Measurements from ENCODE around the gene RPS6KL1.

RPS6KL1 gene, protein sequence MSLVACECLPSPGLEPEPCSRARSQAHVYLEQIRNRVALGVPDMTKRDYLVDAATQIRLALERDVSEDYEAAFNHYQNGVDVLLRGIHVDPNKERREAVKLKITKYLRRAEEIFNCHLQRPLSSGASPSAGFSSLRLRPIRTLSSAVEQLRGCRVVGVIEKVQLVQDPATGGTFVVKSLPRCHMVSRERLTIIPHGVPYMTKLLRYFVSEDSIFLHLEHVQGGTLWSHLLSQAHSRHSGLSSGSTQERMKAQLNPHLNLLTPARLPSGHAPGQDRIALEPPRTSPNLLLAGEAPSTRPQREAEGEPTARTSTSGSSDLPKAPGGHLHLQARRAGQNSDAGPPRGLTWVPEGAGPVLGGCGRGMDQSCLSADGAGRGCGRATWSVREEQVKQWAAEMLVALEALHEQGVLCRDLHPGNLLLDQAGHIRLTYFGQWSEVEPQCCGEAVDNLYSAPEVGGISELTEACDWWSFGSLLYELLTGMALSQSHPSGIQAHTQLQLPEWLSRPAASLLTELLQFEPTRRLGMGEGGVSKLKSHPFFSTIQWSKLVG

GRCh38 chr14:74922752-74923401 is at the start of gene RPS6KL1:
RPS6KL1 (minus strand) TSS chr14:74923260; CDS start chr14:74921541, 1,719 bp downstream.
- Mint-ChIP-seq H3K4me3 (peak within 1 kb of the TSS; percentile 77), H3K36me3 (no peaks in the 10 kb centered on the region), H3K27me3 (no peaks in the 10 kb centered on the region), H3K27ac (peak within 1 kb of the TSS; percentile 86), H3K9me3 (no peaks in the 10 kb centered on the region), H3K4me1 (peaks cover 9% of the 10 kb centered on the region)
- ATAC-seq (ENCODE audit: low read depth) (peak; percentile 98), DNase-seq (ENCODE audit: low spot score in 2 of 2) (peak; percentile 50 to 61)

GRCh38 chr14:74968811-74969210 is 45.8 kb upstream of the RPS6KL1 start:
- Mint-ChIP-seq H3K27me3 (no peaks in the 10 kb centered on the region), H3K4me1 (peaks cover 2% of the 10 kb centered on the region), H3K27ac (no peak overlapping the region), H3K9me3 (no peaks in the 10 kb centered on the region), H3K4me3 (no peak overlapping the region), H3K36me3 (no peaks in the 10 kb centered on the region)
- no peak for ATAC-seq (ENCODE audit: low read depth)
- no peak for DNase-seq (ENCODE audit: low spot score in 2 of 2)

DNA sequence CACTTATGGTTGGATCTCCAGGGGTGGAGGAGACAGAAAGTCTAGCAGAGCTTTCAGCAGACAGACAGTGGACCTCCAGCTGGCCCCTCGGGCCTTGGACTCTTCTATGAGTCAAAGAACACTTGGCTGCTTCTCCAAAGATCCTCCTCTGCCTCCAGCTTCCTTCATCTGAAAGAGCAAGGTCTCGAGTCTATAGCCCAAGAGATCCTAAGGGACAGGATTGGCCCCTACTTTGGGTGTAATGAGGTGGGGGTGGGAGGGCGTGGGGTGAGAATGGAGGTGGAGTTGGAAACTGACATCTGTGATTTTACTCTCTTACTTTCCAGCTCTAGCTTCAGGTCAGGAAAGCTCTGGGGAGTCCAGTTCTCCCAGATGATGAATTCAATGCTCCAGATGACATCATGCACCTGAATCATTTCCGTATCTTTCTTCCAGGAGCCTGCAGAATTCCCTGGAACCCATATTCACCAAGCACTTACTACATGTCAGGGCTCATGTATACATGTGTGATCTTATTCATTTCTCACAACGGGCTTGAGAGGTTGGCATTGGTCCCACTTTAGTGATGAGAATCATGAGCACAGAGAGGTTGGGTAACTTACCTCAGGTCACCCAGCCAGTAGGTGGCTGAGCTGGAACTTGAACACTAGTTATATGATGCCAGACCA is 42.6 kb upstream of the RPS6KL1 start:
- Mint-ChIP-seq H3K9me3 (no peaks in the 10 kb centered on the region), H3K36me3 (no peaks in the 10 kb centered on the region), H3K4me1 (peaks cover 18% of the 10 kb centered on the region), H3K27ac (no peak overlapping the region), H3K4me3 (no peak overlapping the region), H3K27me3 (no peaks in the 10 kb centered on the region)
- no peak for ATAC-seq (ENCODE audit: low read depth)
- DNase-seq (ENCODE audit: low spot score in 2 of 2), result no peak

GRCh38 chr14:74964787-74965485 is 41.9 kb upstream of the RPS6KL1 start:
- H3K4me3 Mint-ChIP-seq, result no peak overlapping the region
- no peak overlapping the region for H3K27ac Mint-ChIP-seq
- ATAC-seq (ENCODE audit: low read depth), result no peak
- no peak for DNase-seq (ENCODE audit: low spot score in 2 of 2)
- H3K4me1 Mint-ChIP-seq, result peaks cover 18% of the 10 kb centered on the region
- H3K9me3 Mint-ChIP-seq, result no peaks in the 10 kb centered on the region
- H3K36me3 Mint-ChIP-seq, result no peaks in the 10 kb centered on the region
- H3K27me3 Mint-ChIP-seq, result no peaks in the 10 kb centered on the region

- ATAC-seq (ENCODE audit: low read depth) (no peak), DNase-seq (ENCODE audit: low spot score in 2 of 2) (no peak)
- H3K9me3 Mint-ChIP-seq, result no peaks in the 10 kb centered on the region
- H3K36me3 Mint-ChIP-seq, result no peaks in the 10 kb centered on the region
- H3K4me1 Mint-ChIP-seq, result peaks cover 18% of the 10 kb centered on the region
- no peak overlapping the region for H3K4me3 Mint-ChIP-seq
- no peaks in the 10 kb centered on the region for H3K27me3 Mint-ChIP-seq
- peak overlapping the region; percentile 85 for H3K27ac Mint-ChIP-seq
Measured at GRCh38 chr14:74963705-74964271, 40.7 kb upstream of the RPS6KL1 start.

DNA sequence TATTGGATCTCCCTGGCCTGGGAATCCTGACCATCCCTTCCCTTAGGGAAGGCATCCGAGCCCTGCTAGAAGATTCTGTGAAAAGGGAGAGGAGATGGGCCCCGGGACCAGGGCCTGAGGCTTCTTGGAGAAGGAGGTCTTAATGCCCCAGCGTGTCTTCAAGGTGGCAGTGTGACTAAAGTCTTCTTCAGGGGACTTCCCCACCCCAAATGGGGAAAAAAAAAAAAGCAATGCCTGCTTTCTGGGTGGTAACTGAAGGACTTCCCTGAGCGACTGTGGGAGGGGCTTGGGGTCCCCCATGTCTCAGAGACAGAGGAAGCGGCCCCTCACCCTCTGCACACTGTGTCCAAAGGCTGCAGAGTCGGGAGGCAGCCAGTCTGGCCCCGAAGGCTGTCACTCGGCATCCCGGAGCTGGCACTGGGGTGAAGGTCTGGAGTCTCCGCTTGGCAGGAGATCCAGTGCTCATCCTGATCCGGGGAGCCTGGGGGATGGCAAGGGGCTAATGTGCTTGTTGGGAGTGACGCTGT is 40.2 kb upstream of the RPS6KL1 start:
- Mint-ChIP-seq H3K36me3 (no peaks in the 10 kb centered on the region), H3K27ac (peak overlapping the region; percentile 85), H3K4me1 (peaks cover 18% of the 10 kb centered on the region), H3K27me3 (no peaks in the 10 kb centered on the region), H3K4me3 (peak overlapping the region; percentile 45), H3K9me3 (no peaks in the 10 kb centered on the region)
- ATAC-seq (ENCODE audit: low read depth) (peak; percentile 74), DNase-seq (ENCODE audit: low spot score in 2 of 2) (no peak)

GRCh38 chr14:74962493-74962892 is 39.4 kb upstream of the RPS6KL1 start:
- ATAC-seq (ENCODE audit: low read depth) (peak; percentile 81), DNase-seq (ENCODE audit: low spot score in 2 of 2) (no peak)
- no peaks in the 10 kb centered on the region for H3K36me3 Mint-ChIP-seq
- no peaks in the 10 kb centered on the region for H3K27me3 Mint-ChIP-seq
- H3K4me3 Mint-ChIP-seq, result peak overlapping the region; percentile 45
- no peaks in the 10 kb centered on the region for H3K9me3 Mint-ChIP-seq
- H3K27ac Mint-ChIP-seq, result peak overlapping the region; percentile 85
- peaks cover 18% of the 10 kb centered on the region for H3K4me1 Mint-ChIP-seq

DNA sequence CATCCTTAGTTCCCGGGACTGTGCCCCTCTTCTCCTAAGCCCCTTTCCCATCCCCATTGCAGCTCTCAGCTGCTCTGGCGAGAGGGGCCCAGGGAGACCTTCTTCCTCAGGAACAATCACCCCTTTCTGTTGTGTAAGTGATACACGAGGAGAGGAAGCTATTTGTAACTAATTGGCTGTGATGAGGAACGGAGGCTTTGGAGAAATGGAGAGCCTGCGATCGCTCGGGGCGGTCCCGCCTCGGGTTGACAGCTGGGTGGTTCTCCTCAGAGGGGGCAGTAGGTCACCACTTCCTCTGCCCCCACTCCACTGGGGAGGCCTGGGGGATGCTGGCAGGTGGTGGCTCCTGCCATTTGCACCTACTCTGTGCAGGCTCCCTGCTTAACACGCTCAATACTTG is 39.0 kb upstream of the RPS6KL1 start:
- Mint-ChIP-seq H3K27ac (peak overlapping the region; percentile 85), H3K4me3 (peak overlapping the region; percentile 45), H3K36me3 (no peaks in the 10 kb centered on the region), H3K4me1 (peaks cover 18% of the 10 kb centered on the region), H3K9me3 (no peaks in the 10 kb centered on the region), H3K27me3 (no peaks in the 10 kb centered on the region)
- DNase-seq (ENCODE audit: low spot score in 2 of 2) (no peak), ATAC-seq (ENCODE audit: low read depth) (peak; percentile 3)

DNA sequence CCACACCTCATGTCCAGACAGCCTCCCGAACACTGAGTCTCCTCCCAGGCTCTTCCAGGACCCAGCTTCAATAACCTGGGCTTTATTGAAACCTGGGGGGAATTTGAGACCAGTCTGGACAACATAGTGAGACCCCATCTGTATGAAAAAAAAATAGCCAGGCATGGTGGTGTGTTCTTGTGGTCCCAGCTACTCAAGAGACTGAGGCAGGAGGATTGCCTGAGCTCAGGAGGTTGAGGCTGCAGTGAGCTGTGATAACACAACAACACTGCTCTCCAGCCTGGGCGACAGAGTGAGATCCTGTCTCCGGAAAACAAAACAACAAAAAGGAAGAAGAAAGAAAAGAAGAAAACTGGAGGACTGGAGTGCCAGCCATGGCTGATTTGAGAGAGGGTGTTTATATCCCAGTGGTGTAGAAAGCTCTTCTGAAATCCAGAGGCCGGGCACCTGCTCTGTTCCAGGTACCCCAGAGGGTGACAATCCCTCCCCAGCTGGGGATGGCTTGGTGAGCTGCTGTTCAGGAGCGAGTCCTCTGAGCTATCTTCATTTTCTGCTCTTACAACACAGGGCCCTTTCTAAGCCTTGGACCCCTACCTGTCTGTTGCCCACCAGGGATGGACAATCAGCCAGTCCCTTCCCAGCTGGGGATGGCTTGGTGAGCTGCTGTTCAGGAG is 38.3 kb upstream of the RPS6KL1 start:
- Mint-ChIP-seq H3K4me3 (no peak overlapping the region), H3K36me3 (no peaks in the 10 kb centered on the region), H3K9me3 (no peaks in the 10 kb centered on the region), H3K27ac (no peak overlapping the region), H3K27me3 (peaks cover 2% of the 10 kb centered on the region), H3K4me1 (peaks cover 20% of the 10 kb centered on the region)
- ATAC-seq (ENCODE audit: low read depth) (no peak), DNase-seq (ENCODE audit: low spot score in 2 of 2) (no peak)

GRCh38 chr14:74960736-74961135 is 37.7 kb upstream of the RPS6KL1 start:
- no peak overlapping the region for H3K27ac Mint-ChIP-seq
- H3K27me3 Mint-ChIP-seq, result peaks cover 3% of the 10 kb centered on the region
- H3K4me3 Mint-ChIP-seq, result no peak overlapping the region
- H3K4me1 Mint-ChIP-seq, result peaks cover 21% of the 10 kb centered on the region
- DNase-seq (ENCODE audit: low spot score in 2 of 2) (no peak), ATAC-seq (ENCODE audit: low read depth) (no peak)
- H3K36me3 Mint-ChIP-seq, result no peaks in the 10 kb centered on the region
- H3K9me3 Mint-ChIP-seq, result no peaks in the 10 kb centered on the region

GRCh38 chr14:74959596-74960180 is 36.6 kb upstream of the RPS6KL1 start:
- DNase-seq (ENCODE audit: low spot score in 2 of 2), result no peak
- no peak overlapping the region for H3K4me3 Mint-ChIP-seq
- ATAC-seq (ENCODE audit: low read depth), result no peak
- no peaks in the 10 kb centered on the region for H3K9me3 Mint-ChIP-seq
- H3K27me3 Mint-ChIP-seq, result peaks cover 3% of the 10 kb centered on the region
- H3K36me3 Mint-ChIP-seq, result no peaks in the 10 kb centered on the region
- peaks cover 21% of the 10 kb centered on the region for H3K4me1 Mint-ChIP-seq
- H3K27ac Mint-ChIP-seq, result no peak overlapping the region

GRCh38 chr14:74956280-74957072 is 33.4 kb upstream of the RPS6KL1 start:
- H3K27me3 Mint-ChIP-seq, result peaks cover 6% of the 10 kb centered on the region
- ATAC-seq (ENCODE audit: low read depth), result no peak

More at GRCh38 chr14:74956280-74957072, 33.4 kb upstream of the RPS6KL1 start:
- no peak for DNase-seq (ENCODE audit: low spot score in 2 of 2)
- Mint-ChIP-seq H3K9me3 (no peaks in the 10 kb centered on the region), H3K4me1 (peaks cover 3% of the 10 kb centered on the region), H3K27ac (no peak overlapping the region), H3K4me3 (peak overlapping the region; percentile 62), H3K36me3 (no peaks in the 10 kb centered on the region)

Data from memory B cell (primary cell).